Neural cell (in vitro differentiated cells): Measurements from ENCODE around the gene DDN. TPM values are rescaled to one million over a fixed set of nuclear protein-coding genes. Genes with fewer than 3 reads are reported as not detected.

Experiments used
- H2AFZ ChIP-seq: fragments of 200-600, 300-800 bp; sonication (generic), shearing (Covaris generic); 2 replicates; pipeline ENCODE4 v1.6.0; 2014; ENCODE audit warnings: low read depth, mild to moderate bottlenecking, antibody characterized with exemption, low read length, moderate library complexity
- H3F3A ChIP-seq: fragments of 200-600 bp; shearing (Covaris generic); 2 replicates; pipeline ENCODE4 v1.6.1; 2016; ENCODE audit warnings: mild to moderate bottlenecking, moderate library complexity, mixed read lengths, antibody characterized with exemption, low read length; ENCODE audit not compliant: insufficient read depth, poor library complexity, severe bottlenecking
- H3K27ac ChIP-seq: fragments of 200-600, 300-800 bp; sonication (generic), shearing (Covaris generic); 2 replicates; pipeline ENCODE4 v1.5.1; 2014; ENCODE audit warnings: mild to moderate bottlenecking, low read length, moderate library complexity
- H3K27me3 ChIP-seq: fragments of 300-800, 200-600 bp; sonication (generic), shearing (Covaris generic); 2 replicates; pipeline ENCODE4 v1.6.0; 2014; ENCODE audit warnings: mild to moderate bottlenecking, low read depth, low read length, moderate library complexity; ENCODE audit not compliant: insufficient read depth
- H3K36me3 ChIP-seq: fragments of 300-800, 200-600 bp; sonication (generic), shearing (Covaris generic); 2 replicates; pipeline ENCODE4 v1.5.1; 2014; ENCODE audit warnings: mild to moderate bottlenecking, antibody characterized with exemption, low read length, moderate library complexity; ENCODE audit not compliant: insufficient read depth
- H3K4me2 ChIP-seq: fragments of 300-800, 200-600 bp; sonication (generic), shearing (Covaris generic); 2 replicates; pipeline ENCODE4 v1.6.0; 2014; ENCODE audit warnings: mild to moderate bottlenecking, low read length
- H3K4me3 ChIP-seq: fragments of 300-800, 200-600 bp; sonication (generic), shearing (Covaris generic); 2 replicates; pipeline ENCODE4 v1.5.1; 2014; ENCODE audit warnings: mild to moderate bottlenecking, low read length, moderate library complexity
- H3K79me2 ChIP-seq: fragments of 200-600 bp; shearing (Covaris generic); replicated peaks from 2 replicates; pipeline ENCODE4 v1.6.0; 2014; ENCODE audit warnings: mild to moderate bottlenecking, low read length, moderate library complexity; ENCODE audit not compliant: insufficient read depth
- H3K9ac ChIP-seq: fragments of 300-800, 200-600 bp; sonication (generic), shearing (Covaris generic); 2 replicates; pipeline ENCODE4 v1.6.1; 2016; ENCODE audit warnings: mild to moderate bottlenecking, low read length, mixed read lengths
- H3K9me2 ChIP-seq: fragments of 200-600 bp; shearing (Covaris generic); 2 replicates; pipeline ENCODE4 v1.6.1; 2016; ENCODE audit warnings: mild to moderate bottlenecking, low read length, mixed read lengths; ENCODE audit not compliant: insufficient read depth
- H3K9me3 ChIP-seq: fragments of 200-600, 300-800 bp; sonication (generic), shearing (Covaris generic); 2 replicates; pipeline ENCODE4 v1.6.1; 2016; ENCODE audit warnings: mild to moderate bottlenecking, mixed run types, low read length, moderate library complexity, mixed read lengths
- H4K20me1 ChIP-seq: fragments of 200-600 bp; shearing (Covaris generic); 2 replicates; pipeline ENCODE4 v1.6.1; 2016; ENCODE audit warnings: mild to moderate bottlenecking, mixed run types; ENCODE audit not compliant: insufficient read depth
- EP300 ChIP-seq: fragments of 450-650 bp; conservative IDR thresholded peaks from 2 replicates; pipeline ENCODE4 v1.6.1; 2014; ENCODE audit warnings: antibody characterized with exemption, mild to moderate bottlenecking, moderate library complexity; ENCODE audit not compliant: poor library complexity, severe bottlenecking
- EZH2 ChIP-seq: fragments of 200-600, 300-800 bp; shearing (Covaris generic), sonication (generic); IDR thresholded peaks from 2 replicates; pipeline ENCODE4 v1.6.1; 2014; ENCODE audit warnings: antibody characterized with exemption, low read length, borderline replicate concordance, mild to moderate bottlenecking; ENCODE audit not compliant: insufficient read depth, poor library complexity, severe bottlenecking
- MXI1 ChIP-seq: fragments of 450-650 bp; conservative IDR thresholded peaks from 2 replicates; pipeline ENCODE4 v1.6.1; 2014; ENCODE audit warnings: antibody characterized with exemption, mild to moderate bottlenecking; ENCODE audit not compliant: poor library complexity, severe bottlenecking
- POLR2AphosphoS5 ChIP-seq: IDR thresholded peaks from 2 replicates; pipeline ENCODE4 v1.6.1; 2012
- RAD21 ChIP-seq: fragments of 450-650 bp; conservative IDR thresholded peaks from 2 replicates; pipeline ENCODE4 v1.6.1; 2014; ENCODE audit warnings: antibody characterized with exemption, mild to moderate bottlenecking, moderate library complexity
- SMC3 ChIP-seq: fragments of 450-650 bp; conservative IDR thresholded peaks from 2 replicates; pipeline ENCODE4 v1.6.1; 2014; ENCODE audit warnings: antibody characterized with exemption, mild to moderate bottlenecking, moderate library complexity; ENCODE audit not compliant: poor library complexity
- TAF1 ChIP-seq: IDR thresholded peaks from 2 replicates; pipeline ENCODE4 v1.6.1; 2012; ENCODE audit warnings: low read depth
- polyA plus RNA-seq: library from polyadenylated mRNA; depleted of rRNA; stranded (reverse); fragments of >200 nt; gene quantifications from 2 replicates; pipeline ENCODE4 v1.2.3, GENCODE V29; 2014
- TF ChIP-seq, protein P1 (sequence below): fragments of 450-650 bp; IDR thresholded peaks from 2 replicates; pipeline ENCODE4 v1.5.1; 2014; ENCODE audit warnings: antibody characterized with exemption, mild to moderate bottlenecking, moderate library complexity; ENCODE audit not compliant: poor library complexity, severe bottlenecking
- TF ChIP-seq, protein P2 (sequence below): IDR thresholded peaks from 2 replicates; pipeline ENCODE4 v1.6.1; 2012; ENCODE audit warnings: borderline replicate concordance

DDN gene
- polyA plus RNA-seq, 1 donor from 2014 or later, result 0.51 TPM

DNA sequence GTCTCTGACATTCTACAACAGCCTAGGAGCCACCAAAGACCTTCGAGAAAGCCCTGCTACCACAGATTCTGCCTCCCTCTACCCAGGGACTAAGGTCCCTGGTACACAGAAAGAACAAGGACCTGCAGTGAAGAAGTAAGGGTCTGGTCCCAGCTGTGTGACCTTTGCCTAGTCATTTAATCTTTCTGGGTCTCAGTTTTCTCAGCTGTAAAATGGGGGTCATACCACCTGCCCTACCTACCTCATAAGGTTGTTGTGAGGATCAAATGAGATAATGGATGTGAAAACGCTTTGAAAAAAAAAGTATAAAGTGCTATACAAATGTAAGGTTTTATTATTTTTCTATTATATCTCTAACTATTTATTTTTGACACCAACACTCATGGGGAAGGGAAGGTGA is 24.6 kb upstream of the DDN start:
- H4K20me1 ChIP-seq, result no peaks in the 10 kb centered on the region
- H3K79me2 ChIP-seq, result no peaks in the 10 kb centered on the region
- no peaks in the 10 kb centered on the region for H3F3A ChIP-seq
- H3K27me3 ChIP-seq, result no peaks in the 10 kb centered on the region
- H2AFZ ChIP-seq, result no peak overlapping the region
- H3K27ac ChIP-seq, result no peak overlapping the region
- no peaks in the 10 kb centered on the region for H3K9me2 ChIP-seq
- no peak for TF ChIP-seq EZH2
- no peak for TF ChIP-seq SMC3
- TF ChIP-seq EP300, result no peak
- TF ChIP-seq, protein P1, sequence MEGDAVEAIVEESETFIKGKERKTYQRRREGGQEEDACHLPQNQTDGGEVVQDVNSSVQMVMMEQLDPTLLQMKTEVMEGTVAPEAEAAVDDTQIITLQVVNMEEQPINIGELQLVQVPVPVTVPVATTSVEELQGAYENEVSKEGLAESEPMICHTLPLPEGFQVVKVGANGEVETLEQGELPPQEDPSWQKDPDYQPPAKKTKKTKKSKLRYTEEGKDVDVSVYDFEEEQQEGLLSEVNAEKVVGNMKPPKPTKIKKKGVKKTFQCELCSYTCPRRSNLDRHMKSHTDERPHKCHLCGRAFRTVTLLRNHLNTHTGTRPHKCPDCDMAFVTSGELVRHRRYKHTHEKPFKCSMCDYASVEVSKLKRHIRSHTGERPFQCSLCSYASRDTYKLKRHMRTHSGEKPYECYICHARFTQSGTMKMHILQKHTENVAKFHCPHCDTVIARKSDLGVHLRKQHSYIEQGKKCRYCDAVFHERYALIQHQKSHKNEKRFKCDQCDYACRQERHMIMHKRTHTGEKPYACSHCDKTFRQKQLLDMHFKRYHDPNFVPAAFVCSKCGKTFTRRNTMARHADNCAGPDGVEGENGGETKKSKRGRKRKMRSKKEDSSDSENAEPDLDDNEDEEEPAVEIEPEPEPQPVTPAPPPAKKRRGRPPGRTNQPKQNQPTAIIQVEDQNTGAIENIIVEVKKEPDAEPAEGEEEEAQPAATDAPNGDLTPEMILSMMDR, result no peak
- no peak for TF ChIP-seq TAF1
- H3K9ac ChIP-seq, result no peak overlapping the region
- no peak overlapping the region for H3K4me2 ChIP-seq
- H3K36me3 ChIP-seq, result no peaks in the 10 kb centered on the region
- no peak overlapping the region for H3K4me3 ChIP-seq
- no peaks in the 10 kb centered on the region for H3K9me3 ChIP-seq

DNA sequence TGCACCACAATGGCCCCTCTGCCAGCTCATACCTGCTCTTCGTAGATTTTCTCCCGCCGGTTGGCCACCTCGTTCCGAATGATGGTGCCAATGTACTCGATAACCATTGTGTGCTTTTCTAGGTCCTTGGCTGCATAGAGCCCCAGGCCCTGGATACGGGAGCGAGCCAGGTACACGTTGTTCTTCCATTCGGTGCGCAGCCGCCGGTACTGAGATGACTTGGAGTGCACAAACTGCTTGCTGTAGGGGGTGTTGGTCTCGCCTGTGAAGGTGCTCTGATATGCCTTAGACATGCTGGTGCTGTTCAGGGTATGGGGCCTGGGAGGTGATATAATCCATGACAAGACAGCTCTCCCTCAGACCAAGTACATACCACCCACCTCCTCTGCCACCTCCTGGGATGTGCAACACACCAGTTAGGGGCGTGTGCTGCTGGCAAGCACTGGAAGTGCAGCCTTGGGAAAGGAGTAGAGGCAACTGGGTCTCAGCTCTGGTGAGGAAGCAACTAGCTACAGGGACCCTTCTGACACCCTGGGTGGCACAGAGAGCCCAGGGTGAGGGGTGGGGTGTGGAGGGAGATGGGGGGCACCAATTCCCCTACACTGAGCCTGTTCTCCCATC is 23.5 kb upstream of the DDN start:
- peaks cover under 1% of the 10 kb centered on the region for H3F3A ChIP-seq
- no peaks in the 10 kb centered on the region for H3K27me3 ChIP-seq
- no peak overlapping the region for H3K4me3 ChIP-seq
- no peak overlapping the region for H2AFZ ChIP-seq
- no peaks in the 10 kb centered on the region for H3K9me2 ChIP-seq
- H3K9me3 ChIP-seq, result no peaks in the 10 kb centered on the region
- H3K4me2 ChIP-seq, result no peak overlapping the region
- H3K36me3 ChIP-seq, result no peaks in the 10 kb centered on the region
- no peaks in the 10 kb centered on the region for H3K79me2 ChIP-seq
- H3K9ac ChIP-seq, result no peak overlapping the region
- TF ChIP-seq, protein P1, result no peak
- TF ChIP-seq TAF1, result no peak
- no peak for TF ChIP-seq EZH2
- TF ChIP-seq, protein P2, sequence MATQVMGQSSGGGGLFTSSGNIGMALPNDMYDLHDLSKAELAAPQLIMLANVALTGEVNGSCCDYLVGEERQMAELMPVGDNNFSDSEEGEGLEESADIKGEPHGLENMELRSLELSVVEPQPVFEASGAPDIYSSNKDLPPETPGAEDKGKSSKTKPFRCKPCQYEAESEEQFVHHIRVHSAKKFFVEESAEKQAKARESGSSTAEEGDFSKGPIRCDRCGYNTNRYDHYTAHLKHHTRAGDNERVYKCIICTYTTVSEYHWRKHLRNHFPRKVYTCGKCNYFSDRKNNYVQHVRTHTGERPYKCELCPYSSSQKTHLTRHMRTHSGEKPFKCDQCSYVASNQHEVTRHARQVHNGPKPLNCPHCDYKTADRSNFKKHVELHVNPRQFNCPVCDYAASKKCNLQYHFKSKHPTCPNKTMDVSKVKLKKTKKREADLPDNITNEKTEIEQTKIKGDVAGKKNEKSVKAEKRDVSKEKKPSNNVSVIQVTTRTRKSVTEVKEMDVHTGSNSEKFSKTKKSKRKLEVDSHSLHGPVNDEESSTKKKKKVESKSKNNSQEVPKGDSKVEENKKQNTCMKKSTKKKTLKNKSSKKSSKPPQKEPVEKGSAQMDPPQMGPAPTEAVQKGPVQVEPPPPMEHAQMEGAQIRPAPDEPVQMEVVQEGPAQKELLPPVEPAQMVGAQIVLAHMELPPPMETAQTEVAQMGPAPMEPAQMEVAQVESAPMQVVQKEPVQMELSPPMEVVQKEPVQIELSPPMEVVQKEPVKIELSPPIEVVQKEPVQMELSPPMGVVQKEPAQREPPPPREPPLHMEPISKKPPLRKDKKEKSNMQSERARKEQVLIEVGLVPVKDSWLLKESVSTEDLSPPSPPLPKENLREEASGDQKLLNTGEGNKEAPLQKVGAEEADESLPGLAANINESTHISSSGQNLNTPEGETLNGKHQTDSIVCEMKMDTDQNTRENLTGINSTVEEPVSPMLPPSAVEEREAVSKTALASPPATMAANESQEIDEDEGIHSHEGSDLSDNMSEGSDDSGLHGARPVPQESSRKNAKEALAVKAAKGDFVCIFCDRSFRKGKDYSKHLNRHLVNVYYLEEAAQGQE, result no peak
- TF ChIP-seq SMC3, result no peak
- TF ChIP-seq POLR2AphosphoS5, result no peak
- no peak for TF ChIP-seq EP300
- TF ChIP-seq RAD21, result no peak
- no peak for TF ChIP-seq MXI1
- no peak overlapping the region for H3K27ac ChIP-seq
- no peaks in the 10 kb centered on the region for H4K20me1 ChIP-seq
